ENCODE measurements around the gene OR5H2.

OR5H2 gene

DNA sequence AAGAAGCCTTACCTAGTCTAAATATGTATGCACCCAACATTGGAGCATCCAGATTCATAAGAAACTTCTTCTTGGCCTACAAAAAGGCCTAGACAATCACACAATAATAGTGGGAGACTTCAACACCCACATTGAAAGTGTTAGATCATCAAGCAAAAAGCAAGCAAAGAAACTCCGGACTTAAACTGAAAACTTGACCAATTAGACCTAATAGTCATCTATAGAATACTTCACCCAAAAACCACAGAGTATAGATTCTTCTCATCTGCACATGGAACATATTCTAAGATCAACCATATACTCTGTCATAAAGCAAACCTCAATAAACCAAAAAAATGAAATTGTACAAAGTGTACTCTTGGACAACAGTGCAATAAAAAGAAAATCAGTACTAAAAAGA, 49.0 kb downstream of the OR5H2 start:
- no peak for DNase-seq (ENCODE audit: low spot score)
